GM12865 (cell line): ENCODE data around the gene STK33.

Source experiments
- DNase-seq: peaks from one replicate; pipeline ENCODE4 v3.0.0; 2010; ENCODE audit warnings: low read depth
- H3K4me3 ChIP-seq: 2 replicates; pipeline ENCODE4 v1.5.1; 2011; ENCODE audit warnings: mild to moderate bottlenecking, low read depth, low read length, control low read depth
- TF ChIP-seq, protein P1 (sequence below): IDR thresholded peaks from 2 replicates; pipeline ENCODE4 v1.5.1; 2011; ENCODE audit warnings: low read length, control low read depth, low read depth, inconsistent platforms; ENCODE audit not compliant: insufficient read depth; ENCODE audit errors: missing control alignments

STK33 gene

DNA sequence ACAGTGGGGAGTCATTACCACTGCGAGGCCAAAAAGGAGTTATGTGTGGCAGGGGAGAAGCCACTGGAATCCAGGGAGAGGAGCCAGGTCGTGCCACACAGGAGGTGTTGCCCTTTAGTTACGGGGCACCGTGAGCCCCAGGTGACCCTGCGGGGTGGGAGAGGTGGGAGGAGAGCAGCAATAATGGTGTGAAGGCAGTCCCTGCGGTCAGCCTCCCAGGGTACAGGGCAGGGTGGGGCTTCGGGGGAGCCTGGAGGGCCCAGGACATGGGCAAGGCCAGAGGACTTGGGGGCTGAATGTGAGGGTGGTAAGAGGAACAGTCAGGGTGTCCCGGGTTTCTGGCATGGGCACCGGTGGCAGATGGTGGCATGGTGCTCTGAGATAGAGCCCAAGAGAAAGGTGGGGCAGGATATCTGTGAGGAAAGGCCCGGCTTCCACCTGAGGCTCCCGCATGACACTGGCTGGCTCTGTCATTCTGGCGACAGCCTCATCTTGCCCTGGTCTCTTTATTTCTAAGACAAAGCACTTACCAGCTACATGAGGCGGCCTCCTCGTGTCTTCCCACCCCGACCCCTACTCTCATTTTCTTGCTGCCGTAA, 247.8 kb downstream of the STK33 start:
- H3K4me3 ChIP-seq = no peak overlapping the region
- TF ChIP-seq, protein P1, sequence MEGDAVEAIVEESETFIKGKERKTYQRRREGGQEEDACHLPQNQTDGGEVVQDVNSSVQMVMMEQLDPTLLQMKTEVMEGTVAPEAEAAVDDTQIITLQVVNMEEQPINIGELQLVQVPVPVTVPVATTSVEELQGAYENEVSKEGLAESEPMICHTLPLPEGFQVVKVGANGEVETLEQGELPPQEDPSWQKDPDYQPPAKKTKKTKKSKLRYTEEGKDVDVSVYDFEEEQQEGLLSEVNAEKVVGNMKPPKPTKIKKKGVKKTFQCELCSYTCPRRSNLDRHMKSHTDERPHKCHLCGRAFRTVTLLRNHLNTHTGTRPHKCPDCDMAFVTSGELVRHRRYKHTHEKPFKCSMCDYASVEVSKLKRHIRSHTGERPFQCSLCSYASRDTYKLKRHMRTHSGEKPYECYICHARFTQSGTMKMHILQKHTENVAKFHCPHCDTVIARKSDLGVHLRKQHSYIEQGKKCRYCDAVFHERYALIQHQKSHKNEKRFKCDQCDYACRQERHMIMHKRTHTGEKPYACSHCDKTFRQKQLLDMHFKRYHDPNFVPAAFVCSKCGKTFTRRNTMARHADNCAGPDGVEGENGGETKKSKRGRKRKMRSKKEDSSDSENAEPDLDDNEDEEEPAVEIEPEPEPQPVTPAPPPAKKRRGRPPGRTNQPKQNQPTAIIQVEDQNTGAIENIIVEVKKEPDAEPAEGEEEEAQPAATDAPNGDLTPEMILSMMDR = no peak
- DNase-seq = no peak

- no peak for DNase-seq
- TF ChIP-seq, protein P1 = no peak
- H3K4me3 ChIP-seq = no peak overlapping the region
Measured at GRCh38 chr11:8345179-8345578, 248.8 kb downstream of the STK33 start.

DNA sequence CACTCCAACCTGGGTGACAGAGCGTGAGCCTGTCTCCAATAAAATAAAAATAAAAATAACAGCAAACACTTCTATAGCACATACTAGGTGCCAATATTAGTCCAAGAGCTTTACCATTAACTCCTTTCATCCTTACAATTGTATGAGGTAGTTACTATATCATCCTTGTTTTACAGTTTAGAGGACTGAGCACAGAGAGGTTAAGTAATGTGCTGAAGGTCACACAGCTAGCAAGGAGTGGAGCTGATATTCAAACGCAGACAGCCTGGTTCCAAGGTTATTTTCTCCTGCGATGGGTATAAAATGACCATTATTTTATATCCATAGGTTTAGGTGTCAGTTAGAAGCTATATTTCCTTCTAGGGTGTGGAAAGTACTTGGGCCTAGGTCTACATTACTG, 249.7 kb downstream of the STK33 start:
- no peak for DNase-seq
- TF ChIP-seq, protein P1 = no peak
- H3K4me3 ChIP-seq = no peak overlapping the region

DNA sequence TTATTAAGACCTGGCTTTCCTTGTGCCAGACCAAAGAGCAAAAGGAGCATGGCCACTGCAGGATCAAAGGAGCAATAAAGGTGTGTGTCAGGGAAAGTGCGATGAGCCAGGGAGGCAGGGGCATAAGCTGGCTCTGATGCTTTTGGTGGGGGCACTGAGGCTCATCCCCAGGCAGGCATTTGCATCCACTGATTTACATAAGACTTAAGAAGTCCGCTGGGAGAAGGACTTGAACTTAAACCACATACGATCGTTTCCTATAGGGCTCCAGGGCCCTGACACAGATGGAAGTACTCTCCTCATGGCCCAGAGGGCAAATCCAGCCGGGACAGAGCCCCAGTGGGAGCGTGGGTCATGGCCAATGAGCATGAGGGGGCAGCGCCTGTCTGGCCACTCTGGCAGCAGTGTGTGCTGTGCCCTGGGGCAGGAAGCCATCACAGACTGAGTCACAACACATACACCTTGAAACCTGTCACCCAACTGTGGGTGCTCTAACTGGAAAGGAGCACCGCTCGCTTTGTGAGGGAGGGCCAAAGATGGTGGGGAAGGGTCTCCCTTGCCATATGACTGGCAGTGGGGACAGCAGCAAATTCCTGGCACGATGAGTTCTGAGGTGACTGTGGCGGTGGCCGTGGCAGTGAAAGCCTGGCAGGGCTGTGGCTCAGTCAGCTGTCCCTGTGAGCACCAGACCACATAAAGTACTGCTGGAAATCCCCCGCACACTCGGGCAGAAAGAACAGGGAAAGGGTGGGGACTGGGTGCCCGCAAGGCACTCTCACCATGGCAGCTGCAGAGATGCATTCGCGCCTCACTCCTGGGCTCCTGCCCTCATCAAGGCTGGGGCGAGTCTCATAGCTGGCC, 251.0 kb downstream of the STK33 start:
- H3K4me3 ChIP-seq = no peak overlapping the region
- DNase-seq = peak; percentile 77
- TF ChIP-seq, protein P1 = no peak

- TF ChIP-seq, protein P1 = no peak
- no peak overlapping the region for H3K4me3 ChIP-seq
- DNase-seq = no peak
Measured at GRCh38 chr11:8341996-8342395, 252.0 kb downstream of the STK33 start.
